A549 (cell line): ENCODE results near the gene RNU6-9.

Source experiments
- CTCF ChIP-seq: fragments of >200 bp; sonication (Bioruptor Twin); formaldehyde crosslinking; IDR thresholded peaks from 3 replicates; pipeline ENCODE4 v1.5.1; 2016
- E2F6 ChIP-seq: IDR thresholded peaks from 2 replicates; pipeline ENCODE4 v1.6.1; 2012; ENCODE audit warnings: low read depth, borderline replicate concordance
- FOSL2 ChIP-seq, 2 experiments: fragments of 450-650 bp in 1 of 2; fragments of >200 bp in 1 of 2; sonication (Bioruptor Twin) in 1 of 2; formaldehyde crosslinking; IDR thresholded peaks; 2 replicates each; pipeline versions ENCODE4 v1.5.0 to v1.6.1; 2016 to 2020; ENCODE audit warnings: mild to moderate bottlenecking in 1 of 2, moderate library complexity in 1 of 2
- HDAC2 ChIP-seq: fragments of 200-600 bp; sonication (generic); IDR thresholded peaks from 2 replicates; pipeline ENCODE4 v1.6.1; 2016

GRCh38 chr19:900302-901111 is 7.2 kb downstream of the RNU6-9 start:
- TF ChIP-seq HDAC2 (no peak), CTCF (no peak), FOSL2 (IDR thresholded peaks at IDR 0.05) (no peak), FOSL2 (CRISPR knock-in tag; IDR thresholded peaks at IDR 0.05) (no peak), E2F6 (no peak)
